CD1c-positive myeloid dendritic cell (primary cell): ENCODE results near the gene IDI2.
A peak's percentile ranks its signal among the peaks of the same experiment; 100 is the strongest.
"Not testable (repeated sequence)": the region's sequence is repeated elsewhere in the genome, so short reads cannot be mapped to it uniquely, and the experiment has no call there.

Source experiments
- DNase-seq: peaks from one replicate; pipeline ENCODE4 v3.0.0-alpha.2; 2016; ENCODE audit errors: extremely low spot score

Gene IDI2

GRCh38 chr10:1025683-1026082 is at the start of gene IDI2:
Gene IDI2 (minus strand): TSS chr10:1025859. CDS start chr10:1024723, 1,136 bp downstream.
- DNase-seq: no peak

DNA sequence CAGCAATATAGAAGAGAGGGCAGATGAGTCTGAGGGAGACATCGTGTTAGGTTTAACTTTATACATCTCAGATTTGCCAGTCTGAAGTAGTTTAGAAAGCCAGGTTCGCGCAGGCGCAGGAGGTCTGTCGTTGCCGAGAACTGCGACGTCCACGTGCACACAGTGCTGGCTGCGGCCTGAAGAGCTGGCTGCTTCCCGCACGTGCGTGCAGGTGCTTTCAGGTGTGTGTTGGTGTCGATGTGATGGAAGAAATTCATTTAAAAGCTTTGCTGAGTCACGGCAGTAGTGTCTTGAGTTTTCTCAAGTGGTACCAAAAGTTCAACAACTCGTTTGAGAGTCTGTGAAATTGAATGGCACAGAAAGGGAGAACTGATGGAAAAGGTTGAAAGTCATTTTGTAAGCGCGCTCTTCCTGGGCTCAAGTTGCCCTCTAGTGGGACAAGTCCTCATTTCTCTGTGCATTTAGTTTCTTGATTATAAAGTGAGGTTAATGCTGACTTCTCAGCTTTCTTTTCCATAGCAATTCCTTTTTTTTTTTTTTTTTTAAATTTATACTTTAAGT is 49.2 kb upstream of the IDI2 start:
- peak; percentile 15 for DNase-seq

DNA sequence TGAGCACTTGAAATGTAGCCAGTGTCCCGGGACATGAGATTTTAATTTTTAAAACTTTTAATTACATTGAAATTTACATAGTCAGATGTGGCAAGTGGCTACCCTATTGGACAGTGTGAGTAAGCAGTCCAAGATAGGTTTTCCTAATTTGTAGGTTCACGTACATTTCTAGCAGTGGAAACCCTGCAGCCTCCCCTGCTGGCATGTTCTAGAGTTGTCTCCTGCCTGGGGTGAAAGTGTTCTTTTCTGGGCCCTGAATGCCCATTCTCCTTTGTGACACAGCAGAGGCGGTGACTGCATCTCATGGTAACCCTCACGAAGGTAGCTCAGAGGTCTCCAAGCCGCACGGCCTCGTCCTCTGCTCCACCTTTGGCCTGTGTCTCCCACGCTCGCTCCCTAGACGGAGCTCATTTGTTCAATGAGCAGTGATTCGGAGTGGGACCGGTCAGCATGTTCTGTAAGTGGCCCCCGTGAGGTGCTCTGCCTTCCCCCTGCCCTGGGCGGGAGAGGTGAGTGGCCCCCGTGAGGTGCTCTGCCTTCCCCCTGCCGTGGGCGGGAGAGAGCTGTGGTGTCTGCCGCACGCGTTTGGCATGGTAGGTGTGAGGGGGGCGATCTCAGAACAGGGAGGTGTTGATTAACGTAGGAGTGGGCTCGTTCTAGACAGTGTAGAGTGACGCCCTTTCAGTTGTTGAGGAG is 48.5 kb upstream of the IDI2 start:
- DNase-seq: no peak

GRCh38 chr10:1070919-1071318 is 45.3 kb upstream of the IDI2 start:
- DNase-seq: no peak

DNA sequence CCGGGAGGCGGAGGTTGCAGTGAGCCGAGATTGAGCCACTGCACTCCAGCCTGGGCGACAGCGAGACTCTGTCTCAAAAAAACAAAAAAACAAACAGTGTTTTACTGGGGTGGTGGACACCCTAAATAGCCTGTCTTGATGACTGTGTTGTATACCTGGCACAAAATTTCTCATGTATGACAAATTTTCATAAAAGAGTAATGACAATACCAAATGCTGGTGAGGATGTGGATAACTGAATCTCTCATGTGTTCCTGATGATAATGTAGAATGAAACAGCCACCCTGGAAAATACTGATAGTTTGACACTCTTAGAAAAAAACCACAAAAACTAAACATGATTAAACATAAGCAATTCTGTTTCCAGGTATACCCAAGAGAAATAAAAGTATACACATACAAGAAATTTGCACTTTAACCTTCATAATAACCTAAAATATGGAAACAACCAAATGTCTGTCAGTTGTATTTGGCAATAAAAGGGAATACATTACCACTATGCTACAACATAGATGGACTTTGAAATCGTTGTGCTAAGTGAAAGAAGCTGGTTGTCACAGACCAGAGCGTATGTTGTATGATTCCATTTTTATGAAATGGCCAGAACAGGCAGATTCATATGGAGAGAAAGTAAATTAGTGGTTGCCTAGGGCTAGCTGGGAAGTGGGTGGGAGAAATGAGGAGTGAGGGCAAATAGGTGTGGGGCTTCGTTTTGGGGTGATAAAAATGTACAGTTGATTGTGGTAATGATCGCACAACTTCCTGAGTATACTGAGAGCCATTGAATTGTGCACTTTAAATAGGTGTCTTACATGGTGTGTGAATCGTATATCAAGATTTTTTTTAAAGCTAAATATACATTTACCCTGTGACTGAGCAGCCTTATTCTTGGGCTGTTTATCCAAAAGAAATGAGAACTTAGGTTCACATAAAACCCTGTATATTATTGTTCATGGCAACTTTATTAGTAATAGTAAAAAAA is 43.0 kb upstream of the IDI2 start:
- DNase-seq: no peak

GRCh38 chr10:1066734-1067133 is 41.1 kb upstream of the IDI2 start:
- not testable (repeated sequence) for DNase-seq

- DNase-seq: no peak
These were observed 39.2 kb upstream of the IDI2 start for GRCh38 chr10:1064964-1065247.

GRCh38 chr10:1063232-1063865 is 37.7 kb upstream of the IDI2 start:
- no peak for DNase-seq

- no peak for DNase-seq
These were observed 36.5 kb upstream of the IDI2 start for GRCh38 chr10:1061930-1062774.

GRCh38 chr10:1059902-1060301 is 34.2 kb upstream of the IDI2 start:
- DNase-seq: no peak

GRCh38 chr10:1058017-1058416 is 32.4 kb upstream of the IDI2 start:
- no peak for DNase-seq

GRCh38 chr10:1057106-1057657 is 31.5 kb upstream of the IDI2 start:
- DNase-seq: peak; percentile 83

DNA sequence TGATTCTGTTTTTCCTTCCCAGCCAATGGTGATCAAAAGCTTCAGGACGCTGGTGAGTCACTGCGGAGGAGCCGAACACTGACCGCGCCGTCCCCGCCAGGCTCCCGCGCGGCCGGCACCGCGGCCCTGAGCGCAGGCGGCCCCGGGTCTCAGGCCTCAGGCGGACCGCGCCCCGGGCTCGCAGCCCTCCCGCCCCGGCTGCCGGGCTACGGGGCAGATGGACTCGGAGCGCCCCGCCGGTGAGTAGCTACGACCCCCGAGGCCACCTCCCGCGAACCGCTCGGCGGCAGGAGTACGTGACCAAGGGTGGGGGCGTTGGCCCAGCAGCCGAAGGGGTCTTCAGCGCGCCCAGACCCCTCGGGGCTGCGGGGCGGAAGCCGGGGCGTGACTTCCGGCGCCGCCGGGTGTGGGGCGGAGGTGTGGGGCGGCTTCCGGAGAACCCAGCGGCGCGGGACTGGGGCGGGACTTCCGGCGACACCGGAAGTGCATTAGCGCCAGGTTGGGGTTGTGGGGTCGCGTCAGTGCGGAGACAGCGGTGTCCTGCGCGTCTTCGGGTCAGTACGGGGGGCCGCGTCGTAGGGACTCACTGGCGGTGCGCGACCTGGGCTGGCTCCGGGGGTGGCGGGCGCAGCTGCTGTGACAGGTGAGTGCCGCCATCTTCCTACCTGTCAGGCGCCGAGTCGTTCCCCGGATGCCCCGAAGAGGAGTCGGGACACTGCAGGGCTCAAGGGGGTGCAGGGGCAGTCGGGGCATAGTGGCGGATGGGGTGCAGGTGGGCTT is 30.9 kb upstream of the IDI2 start, which contains the start of gene WDR37:
Gene WDR37 (plus strand): TSS at position 60 of the 780 bp plus-strand sequence. CDS start 15,771 bp downstream, outside the sequence.
- peak; percentile 90 for DNase-seq

- no peak for DNase-seq
These were observed 29.0 kb upstream of the IDI2 start for GRCh38 chr10:1054684-1055083.

DNA sequence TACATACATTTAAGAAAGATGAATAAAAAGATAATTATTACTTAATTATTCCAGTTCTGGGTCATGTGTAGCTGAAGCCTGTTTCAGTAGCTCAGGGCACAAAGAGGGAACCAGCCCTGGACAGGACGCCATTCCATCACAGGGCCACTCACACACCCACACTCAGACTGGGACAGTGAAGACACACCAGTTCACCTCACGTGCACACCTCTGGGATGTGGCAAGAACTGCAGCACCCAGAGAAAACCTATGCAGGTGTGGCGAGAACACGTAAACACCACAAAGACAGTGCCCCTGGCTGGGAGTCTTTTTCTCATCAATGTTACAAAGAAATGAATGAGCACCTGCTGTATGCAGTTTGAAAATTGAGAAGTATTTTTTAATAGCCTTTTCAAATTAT is 24.9 kb upstream of the IDI2 start:
- DNase-seq: peak; percentile 69

DNA sequence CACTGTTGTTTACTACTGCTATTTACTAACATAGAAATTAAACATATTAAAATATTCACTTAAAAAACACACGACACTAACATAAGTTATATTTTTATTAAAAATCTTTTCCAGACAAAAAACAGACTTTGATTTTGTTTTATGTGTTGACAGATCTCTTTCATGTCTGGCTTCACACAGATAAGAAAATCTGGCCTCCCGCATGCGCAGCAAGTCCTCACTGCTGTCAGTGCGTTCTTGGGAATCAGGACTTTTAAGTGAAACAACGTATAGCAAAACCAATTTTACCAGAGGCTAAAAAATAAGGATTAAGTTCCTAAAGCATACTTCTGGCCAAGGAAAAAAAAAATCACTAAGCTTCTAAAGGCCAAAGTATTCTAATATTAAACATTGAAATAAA is 24.5 kb upstream of the IDI2 start:
- DNase-seq: no peak

DNA sequence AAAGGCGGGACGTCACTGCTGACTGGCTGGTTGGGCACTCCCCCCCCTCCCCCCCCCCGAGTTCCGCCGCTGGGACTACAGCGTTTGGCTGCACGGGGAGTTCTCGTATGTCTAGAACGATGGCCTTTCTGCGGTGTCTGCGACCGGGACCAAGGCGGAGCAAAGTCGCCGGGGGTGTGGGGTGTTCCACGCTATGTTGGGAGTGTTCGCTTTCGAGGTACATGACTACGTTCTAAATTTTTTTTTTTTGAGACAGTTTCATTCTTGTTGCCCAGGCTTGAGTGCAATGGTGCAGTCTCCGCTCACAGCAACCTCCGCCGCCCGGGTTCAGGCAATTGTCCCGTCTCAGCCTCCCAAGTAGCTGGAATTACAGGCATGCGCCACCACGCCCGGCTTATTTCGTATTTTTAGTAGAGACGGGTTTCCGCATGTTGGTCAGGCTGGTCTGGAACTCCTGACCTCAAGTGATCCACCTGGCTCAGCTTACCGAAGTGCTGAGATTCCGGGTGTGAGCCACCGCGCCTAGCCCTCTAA is 23.8 kb upstream of the IDI2 start:
- no peak for DNase-seq

GRCh38 chr10:1048732-1049424 is 23.2 kb upstream of the IDI2 start, which contains the start of gene IDI1:
Gene IDI1 (minus strand): TSS chr10:1049119. CDS start chr10:1049003, 116 bp downstream.
- peak; percentile 99 for DNase-seq

DNA sequence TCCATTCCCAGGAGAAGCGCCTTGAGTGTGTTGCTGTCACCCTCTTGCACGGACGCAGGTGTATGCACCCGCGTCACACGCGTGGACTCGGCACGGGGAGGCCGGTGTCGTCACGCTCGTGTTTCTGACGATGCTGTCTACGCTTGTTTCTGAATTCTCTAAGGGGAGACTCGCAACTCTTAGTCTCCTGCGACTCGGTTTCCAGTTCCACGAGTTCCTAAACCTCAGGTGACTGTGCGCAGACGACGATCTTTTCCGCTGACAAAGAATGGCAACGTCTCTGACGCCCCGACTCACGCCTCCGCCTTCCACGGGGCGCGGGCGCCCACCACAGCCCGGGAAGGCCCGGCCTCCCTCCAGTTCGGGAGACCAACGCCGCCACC is 22.7 kb upstream of the IDI2 start:
- peak; percentile 76 for DNase-seq
